ENCODE measurements around the gene CBL.

DNA sequence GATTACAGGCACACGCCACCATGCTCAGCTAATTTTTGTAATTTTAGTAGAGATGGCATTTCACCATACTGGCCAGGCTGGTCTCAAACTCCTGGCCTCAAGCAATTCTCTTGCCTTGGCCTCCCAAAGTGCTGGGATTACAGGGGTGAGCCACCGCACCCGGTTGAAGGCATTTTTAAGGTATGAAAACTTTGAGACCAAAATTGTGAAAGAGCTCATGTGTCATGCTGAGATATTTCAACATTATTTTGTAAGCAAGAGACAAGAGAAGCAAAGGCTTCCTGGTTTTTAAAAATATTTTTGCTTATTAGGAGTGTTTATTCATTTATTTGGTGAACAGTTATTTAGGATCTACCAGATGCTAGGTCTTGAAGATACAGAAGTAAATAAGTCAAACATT lies 14.0 kb upstream of the CBL start:
- TF ChIP-seq POLR2AphosphoS5 (IDR thresholded peaks at IDR 0.05; ENCODE audit: insufficient read depth in 1 of 2, low read depth in 1 of 2), result no peak
- TF ChIP-seq, protein P1, sequence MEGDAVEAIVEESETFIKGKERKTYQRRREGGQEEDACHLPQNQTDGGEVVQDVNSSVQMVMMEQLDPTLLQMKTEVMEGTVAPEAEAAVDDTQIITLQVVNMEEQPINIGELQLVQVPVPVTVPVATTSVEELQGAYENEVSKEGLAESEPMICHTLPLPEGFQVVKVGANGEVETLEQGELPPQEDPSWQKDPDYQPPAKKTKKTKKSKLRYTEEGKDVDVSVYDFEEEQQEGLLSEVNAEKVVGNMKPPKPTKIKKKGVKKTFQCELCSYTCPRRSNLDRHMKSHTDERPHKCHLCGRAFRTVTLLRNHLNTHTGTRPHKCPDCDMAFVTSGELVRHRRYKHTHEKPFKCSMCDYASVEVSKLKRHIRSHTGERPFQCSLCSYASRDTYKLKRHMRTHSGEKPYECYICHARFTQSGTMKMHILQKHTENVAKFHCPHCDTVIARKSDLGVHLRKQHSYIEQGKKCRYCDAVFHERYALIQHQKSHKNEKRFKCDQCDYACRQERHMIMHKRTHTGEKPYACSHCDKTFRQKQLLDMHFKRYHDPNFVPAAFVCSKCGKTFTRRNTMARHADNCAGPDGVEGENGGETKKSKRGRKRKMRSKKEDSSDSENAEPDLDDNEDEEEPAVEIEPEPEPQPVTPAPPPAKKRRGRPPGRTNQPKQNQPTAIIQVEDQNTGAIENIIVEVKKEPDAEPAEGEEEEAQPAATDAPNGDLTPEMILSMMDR (IDR thresholded peaks at IDR 0.05), result no peak
